GM21786 (cell line): Measurements from ENCODE around the gene P4HA2.
"Not testable (repeated sequence)": the region's sequence is repeated elsewhere in the genome, so short reads cannot be mapped to it uniquely, and the experiment has no call there.

ENCODE experiments used
- ATAC-seq: cut with Tn5 transposase; IDR thresholded peaks from one replicate; pipeline ENCODE4 v1.9.1; 2021; ENCODE audit not compliant: unreplicated experiment

P4HA2 gene

DNA sequence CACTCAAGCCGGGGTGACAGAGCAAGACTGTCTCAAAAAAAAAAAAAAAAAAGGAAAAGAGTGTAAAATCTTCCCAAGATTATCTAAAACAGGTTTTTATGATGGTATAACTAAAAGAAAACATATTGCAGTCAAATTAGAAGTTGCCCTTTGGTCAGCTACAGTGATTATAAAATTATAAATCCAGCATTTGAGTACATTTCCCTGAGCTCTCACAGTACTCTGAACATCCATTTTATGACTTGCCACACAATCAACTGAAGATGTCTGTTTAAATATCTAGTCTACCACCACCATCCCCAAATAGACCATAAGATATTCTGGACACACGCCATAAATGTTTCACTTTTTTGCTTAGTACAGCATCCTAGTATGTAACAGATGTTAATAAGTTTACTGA is 77.1 kb downstream of the P4HA2 start:
- ATAC-seq = no peak

DNA sequence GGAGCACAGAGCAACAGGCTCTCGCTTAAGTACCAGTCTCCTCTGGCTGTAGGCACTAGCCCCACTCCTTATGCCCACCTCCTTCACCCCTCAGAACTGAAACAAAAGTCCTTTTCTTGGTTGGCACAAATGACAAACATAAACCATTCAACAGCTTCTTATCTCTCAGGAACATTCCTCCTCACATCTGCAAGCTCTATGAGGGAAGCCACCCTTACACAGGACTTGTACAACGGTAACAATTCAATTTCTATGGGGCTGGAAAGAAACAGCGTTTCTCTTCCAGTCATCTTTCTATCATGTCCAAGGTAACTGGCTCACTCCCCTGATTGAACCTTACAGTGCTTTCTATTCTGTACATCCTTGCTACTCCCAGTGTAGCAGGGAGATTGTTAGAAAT is 80.0 kb downstream of the P4HA2 start:
- ATAC-seq = no peak

DNA sequence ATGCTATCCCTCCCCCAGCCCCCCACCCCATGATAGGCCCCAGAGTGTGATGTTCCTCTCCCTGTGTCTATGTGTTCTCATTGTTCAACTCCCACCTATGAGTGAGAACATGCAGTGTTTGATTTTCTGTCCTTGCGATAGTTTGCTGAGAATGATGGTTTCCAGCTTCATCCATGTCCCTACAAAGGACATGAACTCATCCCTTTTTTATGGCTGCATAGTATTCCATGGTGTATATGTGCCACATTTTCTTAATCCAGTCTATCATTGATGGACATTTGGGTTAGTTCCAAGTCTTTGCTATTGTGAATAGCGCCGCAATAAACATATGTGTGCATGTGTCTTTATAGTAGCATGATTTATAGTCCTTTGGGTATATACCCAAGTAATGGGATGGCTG is 82.3 kb downstream of the P4HA2 start:
- not testable (repeated sequence) for ATAC-seq

DNA sequence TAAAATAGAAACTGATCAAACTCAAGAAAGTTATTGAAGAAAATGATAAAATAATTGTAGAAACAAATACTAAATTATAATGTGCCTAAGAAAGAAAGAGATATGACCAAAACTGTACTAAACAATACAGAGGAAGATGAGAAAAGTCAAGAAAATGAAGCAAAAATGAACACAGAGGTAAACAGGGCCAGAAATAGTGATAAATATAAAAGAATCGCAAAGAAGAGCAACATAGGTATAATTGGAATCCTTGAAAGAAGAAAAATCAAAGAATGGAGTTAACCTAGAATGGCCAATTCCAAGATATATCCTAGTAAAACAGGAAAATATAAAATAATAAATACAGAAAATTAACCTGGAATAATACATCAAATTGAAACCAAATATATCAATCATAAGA is 84.5 kb downstream of the P4HA2 start:
- no peak for ATAC-seq

DNA sequence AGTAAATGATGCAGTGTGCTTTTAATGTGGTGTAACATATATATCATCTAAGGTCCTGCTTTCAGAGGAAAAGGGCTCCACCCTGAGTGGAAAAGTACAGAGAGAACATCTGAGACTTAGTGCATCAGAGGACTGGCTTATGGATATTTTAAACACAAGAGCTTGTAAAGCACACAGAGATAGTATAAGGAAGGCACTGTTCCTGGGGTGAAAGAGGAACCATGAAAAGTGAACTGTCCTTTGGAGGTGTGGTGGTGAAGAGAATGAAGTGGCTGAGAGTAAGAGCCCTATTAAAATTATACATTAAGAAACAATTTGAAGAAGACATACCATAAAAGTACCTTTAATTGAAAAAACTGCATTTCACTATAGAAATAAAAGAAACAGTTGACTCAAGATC is 85.2 kb downstream of the P4HA2 start:
- no peak for ATAC-seq
